CD4-positive, alpha-beta T cell treated with Interleukin-10 for 1 hour (primary cell): Measurements from ENCODE around the gene MAPK8IP1.
"Not testable (repeated sequence)": the region's sequence is repeated elsewhere in the genome, so short reads cannot be mapped to it uniquely, and the experiment has no call there.

Source experiments
- DNase-seq: peaks from one replicate; pipeline ENCODE4 v3.0.0-alpha.2; 2020

Gene MAPK8IP1

GRCh38 chr11:45890886-45891550 lies 5.6 kb downstream of the MAPK8IP1 start:
- DNase-seq = no peak

DNA sequence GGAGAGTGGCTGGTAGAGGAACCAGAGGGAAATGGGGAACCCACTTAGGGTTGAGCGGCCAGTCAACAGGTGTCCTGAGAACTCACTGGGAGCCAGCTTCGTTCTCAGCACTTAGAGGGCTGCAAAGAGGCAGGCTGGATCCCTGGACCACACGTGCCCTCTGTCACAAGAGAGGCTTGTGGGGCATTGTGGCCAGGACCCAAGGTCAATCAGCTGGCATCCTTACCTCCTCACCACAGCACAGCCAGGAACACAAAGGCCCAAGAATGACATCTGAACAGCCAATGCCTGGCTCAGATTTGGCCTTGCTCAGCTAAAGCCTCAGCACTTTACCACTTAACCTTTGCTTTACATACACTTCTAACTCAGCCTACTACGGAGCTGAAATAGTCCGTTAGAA lies 7.4 kb downstream of the MAPK8IP1 start:
- DNase-seq = no peak

GRCh38 chr11:45894555-45895247 lies 9.2 kb downstream of the MAPK8IP1 start:
- DNase-seq = no peak

DNA sequence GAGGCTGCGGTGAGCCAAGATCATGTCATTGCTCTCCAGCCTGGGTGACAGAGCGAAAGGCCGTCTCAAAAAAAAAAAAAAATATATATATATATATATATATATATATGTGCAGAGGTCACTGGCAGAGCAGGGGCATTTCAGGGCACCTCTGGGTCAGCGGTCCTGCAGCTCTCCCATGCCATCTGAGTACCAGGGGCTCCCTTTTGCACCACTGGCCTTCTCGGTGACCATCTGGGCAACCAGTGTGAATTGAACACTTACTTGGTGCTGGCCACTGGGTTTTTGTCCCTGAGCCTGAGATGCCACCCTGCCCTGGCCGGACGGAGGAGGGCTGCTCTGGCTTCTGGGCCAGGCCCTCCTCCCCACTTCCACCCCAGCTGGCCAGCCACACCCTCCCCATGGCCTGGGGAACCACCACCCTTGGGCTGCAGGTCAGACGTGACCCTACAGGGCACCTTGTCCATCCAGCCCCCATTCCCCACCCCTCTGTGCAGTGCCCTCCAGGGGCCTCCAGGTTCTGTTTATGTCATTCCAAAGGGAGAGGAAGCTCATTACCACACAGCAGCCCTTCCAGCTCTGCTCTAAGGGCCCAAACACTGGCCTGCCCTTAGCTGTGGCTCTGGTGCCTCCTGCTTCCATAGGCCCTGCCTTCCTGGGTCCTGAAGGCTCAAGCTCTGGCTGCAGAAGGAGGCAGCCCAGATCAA lies 10.3 kb downstream of the MAPK8IP1 start:
- no peak for DNase-seq

DNA sequence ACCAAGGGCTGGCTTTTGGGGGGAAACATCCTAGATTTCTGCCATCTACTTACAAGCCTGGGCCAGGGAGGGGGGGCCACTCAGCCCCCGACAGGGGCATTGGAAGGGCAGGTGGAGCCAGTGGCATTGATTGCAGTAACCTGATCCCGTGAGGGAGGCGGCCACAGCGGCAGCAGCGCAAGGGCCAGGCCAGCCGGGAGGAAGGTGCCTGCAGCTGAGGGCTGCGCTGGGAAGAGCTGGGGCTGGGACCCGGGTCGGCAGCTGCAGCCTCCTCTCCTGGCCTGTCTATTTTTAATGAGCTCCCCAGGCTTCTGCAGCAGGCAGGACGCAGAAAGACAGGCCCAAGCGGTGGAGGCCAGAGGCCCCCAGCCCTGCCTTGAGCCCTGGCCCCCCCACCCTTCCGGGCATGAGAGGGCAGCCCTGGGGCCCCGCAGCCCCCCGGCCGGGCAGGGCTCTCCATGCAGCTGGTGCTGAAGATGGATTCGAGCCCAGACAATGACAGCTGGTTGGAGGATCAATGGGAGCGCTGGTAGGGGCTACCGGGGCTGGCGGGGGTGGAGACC lies 11.1 kb downstream of the MAPK8IP1 start:
- DNase-seq = no peak

DNA sequence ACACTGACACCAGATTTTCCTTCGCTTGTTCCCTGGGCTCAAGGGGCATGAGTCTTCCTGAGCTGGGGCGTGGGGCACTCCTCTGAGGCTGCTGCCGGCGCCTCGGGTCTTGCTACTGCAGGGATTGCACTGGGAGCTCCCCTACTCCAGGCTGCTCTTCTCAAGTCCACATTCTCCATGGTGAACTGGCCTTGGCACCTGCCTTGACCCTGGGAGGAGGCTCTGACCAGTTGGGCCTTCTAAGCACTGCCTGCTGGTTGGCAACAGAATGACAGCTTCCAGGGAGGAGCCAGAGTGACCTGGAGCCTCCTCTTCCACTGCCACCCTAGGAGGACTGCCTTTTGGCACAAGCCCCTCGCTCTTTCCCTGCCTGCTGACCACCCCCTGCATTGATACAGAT lies 12.1 kb downstream of the MAPK8IP1 start:
- no peak for DNase-seq

GRCh38 chr11:45899086-45899447 lies 13.6 kb downstream of the MAPK8IP1 start:
- DNase-seq = no peak

DNA sequence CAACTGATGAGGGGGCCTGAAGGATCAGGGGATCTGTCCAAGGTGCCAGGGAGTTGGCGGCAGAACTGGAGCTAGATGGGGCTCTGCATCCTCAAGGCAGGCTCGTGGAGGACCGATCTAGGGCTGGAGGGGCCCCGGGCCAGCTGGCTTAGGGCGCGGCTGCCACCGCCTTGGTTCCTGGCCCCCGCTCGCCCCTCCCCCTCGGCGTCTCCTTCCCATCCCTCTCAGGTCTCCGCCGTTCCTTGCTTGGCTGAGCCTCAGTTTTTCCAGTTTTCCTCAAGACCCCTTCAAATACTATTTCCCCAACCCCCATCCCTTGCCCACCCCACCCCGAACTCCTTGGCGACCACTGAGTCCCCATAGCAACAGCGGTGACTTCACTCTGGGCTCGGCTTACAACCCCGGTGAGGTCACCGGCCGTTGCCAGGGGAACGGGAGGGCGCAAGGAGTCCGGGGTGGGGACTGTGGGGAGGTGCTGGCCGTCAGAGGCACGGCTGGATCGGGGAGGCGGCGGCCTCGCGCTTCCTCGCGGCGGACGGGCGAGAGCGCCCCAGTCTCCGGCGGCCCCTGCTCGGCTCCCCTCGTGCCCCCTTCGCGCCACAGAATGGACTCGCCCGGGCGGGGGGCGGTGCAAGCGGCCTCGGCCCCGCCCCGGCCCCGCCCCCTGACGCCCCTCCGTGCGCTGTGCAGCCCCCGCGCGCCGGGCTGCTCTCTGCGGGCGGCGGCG lies 14.2 kb downstream of the MAPK8IP1 start:
- DNase-seq = peak; percentile 74

DNA sequence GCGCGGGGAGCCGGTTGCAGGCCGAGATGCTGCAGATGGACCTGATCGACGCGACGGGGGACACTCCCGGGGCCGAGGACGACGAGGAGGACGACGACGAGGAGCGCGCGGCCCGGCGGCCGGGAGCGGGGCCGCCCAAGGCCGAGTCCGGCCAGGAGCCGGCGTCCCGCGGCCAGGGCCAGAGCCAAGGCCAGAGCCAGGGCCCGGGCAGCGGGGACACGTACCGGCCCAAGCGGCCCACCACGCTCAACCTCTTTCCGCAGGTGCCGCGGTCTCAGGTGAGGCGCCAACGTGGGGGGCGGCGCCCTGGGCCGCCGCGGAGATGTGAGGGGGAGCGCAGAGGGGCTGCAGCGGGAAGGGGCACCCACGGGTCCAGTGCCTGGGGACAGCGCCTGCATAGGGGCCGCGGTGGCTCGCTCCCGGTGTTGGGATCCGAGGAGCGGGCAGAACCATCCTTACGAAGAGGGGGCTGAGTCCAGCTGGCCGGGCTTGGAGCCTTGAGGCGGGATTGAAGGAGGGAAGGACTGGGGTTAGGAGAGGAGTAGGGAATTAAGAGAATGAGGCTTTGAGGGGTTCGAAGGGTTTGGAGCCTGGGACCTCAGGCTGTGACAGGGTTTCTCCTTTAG lies 14.8 kb downstream of the MAPK8IP1 start:
- not testable (repeated sequence) for DNase-seq

DNA sequence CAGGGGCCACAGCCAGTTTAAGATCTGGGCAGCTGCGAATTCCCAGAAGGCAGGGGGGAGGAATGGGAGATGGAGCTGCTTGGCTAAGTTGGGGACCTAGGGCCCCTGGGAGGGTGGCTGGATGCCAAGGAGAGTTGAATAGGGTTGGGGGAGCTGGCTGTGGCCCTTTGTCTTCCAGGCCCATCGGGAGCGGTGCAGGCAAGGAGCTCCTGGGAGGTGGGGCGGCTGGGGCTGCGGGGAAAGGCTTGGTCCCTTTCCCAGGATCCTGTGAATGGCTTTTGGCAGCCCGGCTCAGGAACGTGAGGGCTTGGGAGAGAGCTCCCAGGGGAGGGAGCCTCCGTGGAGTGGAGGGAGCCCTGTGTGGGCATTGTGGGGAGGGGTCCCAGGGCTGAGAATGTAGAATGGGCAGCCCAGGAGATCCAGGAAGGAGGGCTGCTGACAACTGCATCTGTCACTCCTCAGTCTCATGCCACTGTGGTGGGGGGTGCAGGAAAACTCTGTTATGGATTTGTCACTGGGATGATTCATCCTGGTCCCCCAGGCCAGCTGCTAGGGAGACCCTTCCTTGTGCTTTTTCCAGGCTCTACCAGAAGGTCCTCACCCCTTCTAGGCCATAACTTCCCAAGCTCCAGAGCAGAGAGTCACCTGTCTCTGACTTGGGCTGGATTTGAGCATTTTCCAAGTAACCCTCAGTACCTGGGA lies 15.6 kb downstream of the MAPK8IP1 start:
- no peak for DNase-seq

- DNase-seq = no peak
These were observed 16.2 kb downstream of the MAPK8IP1 start for GRCh38 chr11:45901626-45902025.

DNA sequence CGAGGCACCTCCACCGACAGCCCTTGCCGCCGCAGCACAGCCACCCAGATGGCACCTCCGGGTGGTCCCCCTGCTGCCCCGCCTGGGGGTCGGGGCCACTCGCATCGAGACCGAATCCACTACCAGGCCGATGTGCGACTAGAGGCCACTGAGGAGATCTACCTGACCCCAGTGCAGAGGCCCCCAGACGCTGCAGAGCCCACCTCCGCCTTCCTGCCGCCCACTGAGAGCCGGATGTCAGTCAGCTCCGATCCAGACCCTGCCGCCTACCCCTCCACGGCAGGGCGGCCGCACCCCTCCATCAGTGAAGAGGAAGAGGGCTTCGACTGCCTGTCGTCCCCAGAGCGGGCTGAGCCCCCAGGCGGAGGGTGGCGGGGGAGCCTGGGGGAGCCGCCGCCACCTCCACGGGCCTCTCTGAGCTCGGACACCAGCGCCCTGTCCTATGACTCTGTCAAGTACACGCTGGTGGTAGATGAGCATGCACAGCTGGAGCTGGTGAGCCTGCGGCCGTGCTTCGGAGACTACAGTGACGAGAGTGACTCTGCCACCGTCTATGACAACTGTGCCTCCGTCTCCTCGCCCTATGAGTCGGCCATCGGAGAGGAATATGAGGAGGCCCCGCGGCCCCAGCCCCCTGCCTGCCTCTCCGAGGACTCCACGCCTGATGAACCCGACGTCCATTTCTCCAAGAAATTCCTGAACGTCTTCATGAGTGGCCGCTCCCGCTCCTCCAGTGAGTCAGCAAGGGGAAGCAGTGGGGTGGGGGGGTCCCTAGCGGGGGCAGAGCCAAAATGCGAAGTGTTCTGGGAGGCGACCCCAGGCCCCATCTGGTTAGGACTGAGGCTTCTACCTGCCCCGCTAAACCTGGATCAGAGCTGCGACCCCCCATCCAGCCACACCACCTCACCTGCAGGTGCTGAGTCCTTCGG lies 17.3 kb downstream of the MAPK8IP1 start:
- no peak for DNase-seq

DNA sequence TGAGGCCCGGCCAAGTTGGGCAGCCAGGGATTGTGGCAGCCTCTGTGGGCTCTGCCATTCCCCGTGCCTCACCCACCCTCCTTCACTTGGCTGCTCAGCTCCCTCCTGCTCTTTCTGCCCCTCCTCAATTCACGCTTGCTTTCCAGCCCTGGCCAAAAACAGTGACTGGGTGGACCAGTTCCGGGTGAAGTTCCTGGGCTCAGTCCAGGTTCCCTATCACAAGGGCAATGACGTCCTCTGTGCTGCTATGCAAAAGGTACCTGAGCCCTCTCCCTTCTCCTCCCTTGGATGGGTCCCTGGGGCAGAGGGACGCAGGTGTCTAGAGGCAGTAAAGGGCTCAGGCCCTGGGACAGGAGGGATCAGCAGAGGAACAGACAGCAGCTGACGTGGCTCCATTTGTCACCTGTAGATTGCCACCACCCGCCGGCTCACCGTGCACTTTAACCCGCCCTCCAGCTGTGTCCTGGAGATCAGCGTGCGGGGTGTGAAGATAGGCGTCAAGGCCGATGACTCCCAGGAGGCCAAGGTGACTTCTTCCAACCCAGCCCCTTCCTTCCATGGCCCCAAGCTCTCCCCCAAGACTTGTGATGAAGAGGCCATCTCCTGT lies 19.0 kb downstream of the MAPK8IP1 start:
- DNase-seq = no peak

- no peak for DNase-seq
These were observed 19.6 kb downstream of the MAPK8IP1 start for GRCh38 chr11:45905095-45905494.

DNA sequence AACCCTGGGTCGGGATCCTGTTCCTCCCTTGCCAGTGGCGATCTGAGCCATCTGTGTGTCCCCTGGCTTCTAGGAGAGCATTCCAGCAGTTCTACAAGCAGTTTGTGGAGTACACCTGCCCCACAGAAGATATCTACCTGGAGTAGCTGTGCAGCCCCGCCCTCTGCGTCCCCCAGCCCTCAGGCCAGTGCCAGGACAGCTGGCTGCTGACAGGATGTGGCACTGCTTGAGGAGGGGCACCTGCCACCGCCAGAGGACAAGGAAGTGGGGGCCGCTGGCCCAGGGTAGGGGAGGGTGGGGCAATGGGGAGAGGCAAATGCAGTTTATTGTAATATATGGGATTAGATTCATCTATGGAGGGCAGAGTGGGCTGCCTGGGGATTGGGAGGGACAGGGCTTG lies 20.1 kb downstream of the MAPK8IP1 start:
- not testable (repeated sequence) for DNase-seq

DNA sequence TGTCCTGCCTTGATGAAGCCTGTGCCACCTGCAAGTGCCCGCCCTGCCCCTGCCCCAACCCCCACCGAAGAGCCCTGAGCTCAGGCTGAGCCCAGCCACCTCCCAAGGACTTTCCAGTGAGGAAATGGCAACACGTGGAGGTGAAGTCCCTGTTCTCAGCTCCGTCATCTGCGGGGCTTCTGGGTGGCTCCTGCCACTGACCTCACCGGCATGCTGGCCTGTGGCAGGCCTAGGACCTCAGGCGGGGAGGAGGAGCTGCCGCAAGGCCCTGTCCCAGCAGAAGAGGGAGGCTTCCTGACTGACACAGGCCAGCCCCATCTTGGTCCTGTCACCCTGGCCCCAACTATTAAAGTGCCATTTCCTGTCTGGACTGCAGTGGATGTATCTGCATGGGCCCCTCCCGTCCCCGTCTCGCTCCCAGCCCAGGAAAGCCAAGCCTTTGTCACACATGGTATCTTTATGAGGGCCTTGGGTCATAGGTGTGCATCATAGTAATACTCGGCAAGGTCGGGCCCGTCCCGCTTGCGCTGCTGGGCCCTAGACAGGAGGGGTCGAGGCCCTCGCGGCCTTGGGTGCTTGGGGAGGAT lies 20.7 kb downstream of the MAPK8IP1 start:
- DNase-seq = no peak

DNA sequence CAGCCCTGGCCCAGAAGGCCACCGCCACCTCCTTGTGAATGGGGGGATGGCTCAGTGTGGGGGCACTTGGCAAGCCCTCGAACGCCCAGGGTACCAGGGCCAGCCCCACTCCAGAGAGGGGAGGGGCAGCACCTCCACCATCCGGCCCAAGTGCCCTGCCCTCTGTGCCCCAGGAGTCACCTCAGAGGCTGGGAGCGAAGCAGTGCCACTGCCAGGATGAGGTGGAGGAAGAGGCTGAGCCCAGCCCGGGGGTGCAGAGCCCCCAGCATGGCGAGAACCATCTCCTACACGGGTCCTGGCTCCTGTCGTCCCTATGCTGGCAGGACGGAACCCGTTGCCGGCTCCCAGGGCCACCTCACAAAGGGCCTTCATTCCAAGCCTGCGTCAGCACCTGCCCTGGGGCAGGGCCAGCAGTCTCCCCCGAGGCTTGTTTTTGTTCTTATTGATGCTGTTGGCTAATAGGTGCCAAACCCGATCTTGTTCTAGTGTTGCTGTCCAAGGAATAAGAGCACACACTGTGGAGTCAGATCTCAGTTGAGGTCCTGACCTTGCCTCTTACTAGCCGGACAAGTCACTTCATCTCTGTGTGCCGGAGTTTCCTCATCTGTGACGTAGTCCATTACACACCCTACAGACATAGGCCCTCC lies 21.6 kb downstream of the MAPK8IP1 start, which contains the start of gene FREY1:
Gene FREY1 (minus strand): TSS at position 307 of the 647 bp plus-strand sequence. CDS start 26 bp downstream, at position 281.
- DNase-seq = no peak

DNA sequence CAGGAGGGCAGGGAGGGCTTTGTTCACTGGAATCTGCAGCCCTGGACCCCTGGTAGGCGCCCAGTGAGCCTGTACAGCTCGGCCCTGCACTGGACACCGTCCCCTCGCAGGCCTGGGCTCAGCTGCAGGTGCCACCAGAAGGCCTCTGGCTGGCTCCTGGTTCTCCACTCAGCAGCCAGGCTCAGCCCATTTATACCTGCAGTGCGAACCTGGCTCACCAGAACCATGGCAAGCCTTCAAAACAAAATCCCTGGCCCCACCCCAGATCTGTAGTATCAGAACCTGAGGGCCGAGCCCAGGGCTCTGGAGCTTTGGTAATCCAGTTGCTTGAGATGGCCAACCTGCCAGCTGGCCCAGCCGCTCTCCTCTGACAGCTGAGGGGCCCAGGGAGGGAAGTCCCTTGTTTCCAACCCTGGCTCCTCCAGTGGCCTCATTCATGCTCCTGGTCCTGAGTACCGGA lies 22.5 kb downstream of the MAPK8IP1 start:
- no peak for DNase-seq
